Lower leg skin (tissue), 3 donors: Measurements from ENCODE around the gene GTPBP4.

Experiments used
- POLR2A ChIP-seq, 2 donors: fragments of 450-650 bp; IDR thresholded peaks; one replicate each; pipeline ENCODE4 v1.6.1; 2016 to 2017; ENCODE audit warnings: antibody characterized with exemption in 2 of 2, mild to moderate bottlenecking in 1 of 2, moderate library complexity in 1 of 2
- TF ChIP-seq, protein P1 (sequence below), 3 donors: fragments of 450-650 bp; IDR thresholded peaks; one replicate each; pipeline ENCODE4 v1.5.1; 2016; ENCODE audit warnings: antibody characterized with exemption in 3 of 3, mild to moderate bottlenecking in 3 of 3, moderate library complexity in 2 of 3

GRCh38 chr10:962342-962741, 25.9 kb upstream of the GTPBP4 start:
- no peak for TF ChIP-seq POLR2A (IDR thresholded peaks at IDR 0.05)
- TF ChIP-seq, protein P1, sequence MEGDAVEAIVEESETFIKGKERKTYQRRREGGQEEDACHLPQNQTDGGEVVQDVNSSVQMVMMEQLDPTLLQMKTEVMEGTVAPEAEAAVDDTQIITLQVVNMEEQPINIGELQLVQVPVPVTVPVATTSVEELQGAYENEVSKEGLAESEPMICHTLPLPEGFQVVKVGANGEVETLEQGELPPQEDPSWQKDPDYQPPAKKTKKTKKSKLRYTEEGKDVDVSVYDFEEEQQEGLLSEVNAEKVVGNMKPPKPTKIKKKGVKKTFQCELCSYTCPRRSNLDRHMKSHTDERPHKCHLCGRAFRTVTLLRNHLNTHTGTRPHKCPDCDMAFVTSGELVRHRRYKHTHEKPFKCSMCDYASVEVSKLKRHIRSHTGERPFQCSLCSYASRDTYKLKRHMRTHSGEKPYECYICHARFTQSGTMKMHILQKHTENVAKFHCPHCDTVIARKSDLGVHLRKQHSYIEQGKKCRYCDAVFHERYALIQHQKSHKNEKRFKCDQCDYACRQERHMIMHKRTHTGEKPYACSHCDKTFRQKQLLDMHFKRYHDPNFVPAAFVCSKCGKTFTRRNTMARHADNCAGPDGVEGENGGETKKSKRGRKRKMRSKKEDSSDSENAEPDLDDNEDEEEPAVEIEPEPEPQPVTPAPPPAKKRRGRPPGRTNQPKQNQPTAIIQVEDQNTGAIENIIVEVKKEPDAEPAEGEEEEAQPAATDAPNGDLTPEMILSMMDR (IDR thresholded peaks at IDR 0.05) = no peak
